WTC11 (cell line): ENCODE measurements around the gene ETV7. TPM values are rescaled to one million over a fixed set of nuclear protein-coding genes. Genes with fewer than 3 reads are reported as not detected.

Experiments
- ATAC-seq: fragments of 200-7000 bp; cut with Tn5 transposase; 2 replicates; pipeline ENCODE4 v1.10.0; 2021; ENCODE audit warnings: mild to moderate bottlenecking, moderate library complexity
- CTCF ChIA-PET: fragments of 300-600 bp; sonication (Branson Sonifier 250); formaldehyde crosslinking; loops from one replicate; lab custom pipeline; 2021; ENCODE audit warnings: antibody characterized with exemption; lab: Charles Lee
- POLR2A ChIA-PET: fragments of 350-600 bp; sonication (Branson Sonifier 250); formaldehyde crosslinking; loops from one replicate; lab custom pipeline; 2021; ENCODE audit warnings: antibody characterized with exemption; lab: Charles Lee
- DNase-seq: peaks from one replicate; pipeline ENCODE4 v3.0.0; 2021; ENCODE audit warnings: low spot score
- H3K27ac Mint-ChIP-seq: 2 replicates; pipeline ENCODE4 v1.8.0; 2021; ENCODE audit warnings: mixed read lengths
- H3K27me3 Mint-ChIP-seq: 2 replicates; pipeline ENCODE4 v1.8.0; 2021; ENCODE audit warnings: low read depth, mild to moderate bottlenecking, moderate library complexity, mixed read lengths
- H3K36me3 Mint-ChIP-seq: 2 replicates; pipeline ENCODE4 v1.8.0; 2021; ENCODE audit warnings: mixed read lengths
- H3K4me1 Mint-ChIP-seq: 2 replicates; pipeline ENCODE4 v1.8.0; 2022; ENCODE audit warnings: mixed read lengths
- H3K4me3 Mint-ChIP-seq: 2 replicates; pipeline ENCODE4 v1.8.0; 2021; ENCODE audit warnings: mild to moderate bottlenecking, moderate library complexity, mixed read lengths
- H3K9me3 Mint-ChIP-seq: 2 replicates; pipeline ENCODE4 v1.8.0; 2021; ENCODE audit warnings: mixed read lengths
- ATF1 ChIP-seq: sonication (generic); formaldehyde crosslinking; IDR thresholded peaks from 2 replicates; pipeline ENCODE4 v1.8.1; 2023; ENCODE audit warnings: mild to moderate bottlenecking, moderate library complexity, missing genetic modification reagents
- ELF4 ChIP-seq: sonication (generic); formaldehyde crosslinking; IDR thresholded peaks from 2 replicates; pipeline ENCODE4 v1.8.1; 2022; ENCODE audit warnings: low read depth, mild to moderate bottlenecking, moderate library complexity, missing genetic modification reagents
- GTF2I ChIP-seq: fragments of 250-450 bp; sonication (Bioruptor Pico); conservative IDR thresholded peaks from 2 replicates; pipeline ENCODE4 v1.4.0; 2021; ENCODE audit warnings: mild to moderate bottlenecking
- KAT7 ChIP-seq: sonication (generic); formaldehyde crosslinking; IDR thresholded peaks from 2 replicates; pipeline ENCODE4 v1.8.1; 2023; ENCODE audit warnings: missing genetic modification reagents, mild to moderate bottlenecking, borderline replicate concordance
- NFATC4 ChIP-seq: fragments of 250-450 bp; sonication (Bioruptor Pico); IDR thresholded peaks from 2 replicates; pipeline ENCODE4 v1.9.0; 2021; ENCODE audit warnings: mild to moderate bottlenecking
- NR3C1 ChIP-seq: sonication (generic); formaldehyde crosslinking; conservative IDR thresholded peaks from 2 replicates; pipeline ENCODE4 v1.8.1; 2023; ENCODE audit warnings: low read depth, mild to moderate bottlenecking, missing genetic modification reagents
- RELA ChIP-seq: sonication (generic); formaldehyde crosslinking; IDR thresholded peaks from 2 replicates; pipeline ENCODE4 v1.8.1; 2022; ENCODE audit warnings: missing genetic modification reagents, mild to moderate bottlenecking, borderline replicate concordance
- RORB ChIP-seq: fragments of 250-450 bp; sonication (Bioruptor Pico); IDR thresholded peaks from 2 replicates; pipeline ENCODE4 v1.9.0; 2021; ENCODE audit warnings: mild to moderate bottlenecking
- ZNF416 ChIP-seq: fragments of 250-450 bp; sonication (Bioruptor Pico); IDR thresholded peaks from 2 replicates; pipeline ENCODE4 v1.9.0; 2021; ENCODE audit warnings: mild to moderate bottlenecking, inconsistent platforms
- ZNF671 ChIP-seq: fragments of 250-450 bp; sonication (Bioruptor Pico); IDR thresholded peaks from 2 replicates; pipeline ENCODE4 v1.8.0; 2021; ENCODE audit warnings: mild to moderate bottlenecking
- total RNA-seq: library from RNA; stranded (reverse); gene quantifications from 3 replicates; pipeline ENCODE4 v1.2.3, GENCODE V29; 2021
- TF ChIP-seq, protein P1 (sequence below): sonication (generic); formaldehyde crosslinking; IDR thresholded peaks from 2 replicates; pipeline ENCODE4 v1.8.1; 2022; ENCODE audit warnings: mild to moderate bottlenecking, missing genetic modification reagents, moderate library complexity, borderline replicate concordance
- TF ChIP-seq, protein P2 (sequence below): fragments of 250-450 bp; sonication (Bioruptor Pico); IDR thresholded peaks from 2 replicates; pipeline ENCODE4 v1.9.0; 2021; ENCODE audit warnings: mild to moderate bottlenecking
- TF ChIP-seq, protein P3 (sequence below): sonication (generic); formaldehyde crosslinking; IDR thresholded peaks from 2 replicates; pipeline ENCODE4 v1.8.0; 2022; ENCODE audit warnings: mild to moderate bottlenecking, missing genetic modification reagents
- TF ChIP-seq, protein P4 (sequence below): sonication (generic); formaldehyde crosslinking; IDR thresholded peaks from 2 replicates; pipeline ENCODE4 v1.8.1; 2022; ENCODE audit warnings: missing genetic modification reagents, borderline replicate concordance
- TF ChIP-seq, protein P5 (sequence below): sonication (generic); formaldehyde crosslinking; IDR thresholded peaks from 2 replicates; pipeline ENCODE4 v1.8.1; 2022; ENCODE audit warnings: low read depth, missing genetic modification reagents, borderline replicate concordance
- TF ChIP-seq, protein P6 (sequence below): sonication (generic); formaldehyde crosslinking; IDR thresholded peaks from 2 replicates; pipeline ENCODE4 v1.8.1; 2023; ENCODE audit warnings: mild to moderate bottlenecking, missing genetic modification reagents
- TF ChIP-seq, protein P7 (sequence below): fragments of 250-450 bp; sonication (Bioruptor Pico); conservative IDR thresholded peaks from 2 replicates; pipeline ENCODE4 v1.9.0; 2021; ENCODE audit warnings: mild to moderate bottlenecking

Gene ETV7
- total RNA-seq, 1 experiment from 2014 or later, result 0.68 TPM

DNA sequence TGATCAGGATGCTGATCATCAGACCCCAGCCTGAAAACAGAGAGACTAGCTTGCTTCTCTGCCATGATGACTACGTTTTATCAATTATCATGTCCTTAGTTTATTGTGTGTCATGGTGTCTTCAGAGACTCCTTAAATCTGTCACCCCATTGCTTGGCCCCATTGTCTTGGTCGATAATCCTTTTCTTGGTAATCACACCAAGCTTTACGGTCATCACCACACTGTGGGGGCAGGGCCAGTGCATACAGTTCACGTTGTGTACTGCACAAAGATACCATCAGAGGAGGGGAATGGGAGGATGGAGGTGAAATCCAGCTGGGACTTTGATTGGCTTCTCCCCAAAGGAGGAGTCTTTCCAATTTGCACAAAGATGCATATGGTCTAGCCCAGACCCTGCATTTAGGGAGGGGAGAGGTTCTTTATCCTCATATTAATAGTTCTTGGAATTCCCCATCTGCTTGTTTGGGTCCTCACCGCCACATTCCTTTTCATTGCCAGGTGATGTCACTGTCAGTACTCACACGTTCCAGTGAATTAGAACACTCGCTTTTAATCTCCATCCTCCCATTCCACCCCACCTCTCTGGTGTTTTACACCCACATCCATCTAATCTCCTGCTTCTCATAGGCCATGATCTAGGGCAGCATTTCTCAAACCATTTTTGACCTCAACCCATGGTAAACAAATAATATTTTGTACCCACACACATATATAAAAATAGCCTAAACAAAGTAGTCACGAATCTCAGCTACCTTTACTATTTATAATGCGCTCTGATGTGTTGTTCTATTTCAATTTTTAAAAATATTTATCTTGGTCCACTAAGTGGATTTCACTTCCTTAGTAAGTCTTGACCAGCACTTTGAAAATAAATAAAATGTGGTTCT, 5.7 kb downstream of the ETV7 start:
- H3K4me1 Mint-ChIP-seq, result peaks cover 36% of the 10 kb centered on the region
- ChIA-PET CTCF (interaction anchor here (1.1 to 2.0 kb wide), 3 partner anchors 41 to 79 kb away, joined by 3 to 4 read pairs (median 3); no protein-coding TSS in a partner anchor), POLR2A (no interaction called here)
- DNase-seq (no peak), ATAC-seq (no peak)
- TF ChIP-seq GTF2I (no peak), KAT7 (no peak), ELF4 (CRISPR knock-in tag) (no peak), RELA (no peak), ZNF671 (CRISPR knock-in tag) (no peak), ZNF416 (CRISPR knock-in tag) (no peak), RORB (CRISPR knock-in tag) (no peak), ATF1 (no peak), NFATC4 (no peak), NR3C1 (CRISPR knock-in tag) (no peak)
- TF ChIP-seq, protein P1, sequence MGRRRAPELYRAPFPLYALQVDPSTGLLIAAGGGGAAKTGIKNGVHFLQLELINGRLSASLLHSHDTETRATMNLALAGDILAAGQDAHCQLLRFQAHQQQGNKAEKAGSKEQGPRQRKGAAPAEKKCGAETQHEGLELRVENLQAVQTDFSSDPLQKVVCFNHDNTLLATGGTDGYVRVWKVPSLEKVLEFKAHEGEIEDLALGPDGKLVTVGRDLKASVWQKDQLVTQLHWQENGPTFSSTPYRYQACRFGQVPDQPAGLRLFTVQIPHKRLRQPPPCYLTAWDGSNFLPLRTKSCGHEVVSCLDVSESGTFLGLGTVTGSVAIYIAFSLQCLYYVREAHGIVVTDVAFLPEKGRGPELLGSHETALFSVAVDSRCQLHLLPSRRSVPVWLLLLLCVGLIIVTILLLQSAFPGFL, result no peak
- TF ChIP-seq, protein P2, sequence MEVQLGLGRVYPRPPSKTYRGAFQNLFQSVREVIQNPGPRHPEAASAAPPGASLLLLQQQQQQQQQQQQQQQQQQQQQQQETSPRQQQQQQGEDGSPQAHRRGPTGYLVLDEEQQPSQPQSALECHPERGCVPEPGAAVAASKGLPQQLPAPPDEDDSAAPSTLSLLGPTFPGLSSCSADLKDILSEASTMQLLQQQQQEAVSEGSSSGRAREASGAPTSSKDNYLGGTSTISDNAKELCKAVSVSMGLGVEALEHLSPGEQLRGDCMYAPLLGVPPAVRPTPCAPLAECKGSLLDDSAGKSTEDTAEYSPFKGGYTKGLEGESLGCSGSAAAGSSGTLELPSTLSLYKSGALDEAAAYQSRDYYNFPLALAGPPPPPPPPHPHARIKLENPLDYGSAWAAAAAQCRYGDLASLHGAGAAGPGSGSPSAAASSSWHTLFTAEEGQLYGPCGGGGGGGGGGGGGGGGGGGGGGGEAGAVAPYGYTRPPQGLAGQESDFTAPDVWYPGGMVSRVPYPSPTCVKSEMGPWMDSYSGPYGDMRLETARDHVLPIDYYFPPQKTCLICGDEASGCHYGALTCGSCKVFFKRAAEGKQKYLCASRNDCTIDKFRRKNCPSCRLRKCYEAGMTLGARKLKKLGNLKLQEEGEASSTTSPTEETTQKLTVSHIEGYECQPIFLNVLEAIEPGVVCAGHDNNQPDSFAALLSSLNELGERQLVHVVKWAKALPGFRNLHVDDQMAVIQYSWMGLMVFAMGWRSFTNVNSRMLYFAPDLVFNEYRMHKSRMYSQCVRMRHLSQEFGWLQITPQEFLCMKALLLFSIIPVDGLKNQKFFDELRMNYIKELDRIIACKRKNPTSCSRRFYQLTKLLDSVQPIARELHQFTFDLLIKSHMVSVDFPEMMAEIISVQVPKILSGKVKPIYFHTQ, result no peak
- TF ChIP-seq, protein P3, sequence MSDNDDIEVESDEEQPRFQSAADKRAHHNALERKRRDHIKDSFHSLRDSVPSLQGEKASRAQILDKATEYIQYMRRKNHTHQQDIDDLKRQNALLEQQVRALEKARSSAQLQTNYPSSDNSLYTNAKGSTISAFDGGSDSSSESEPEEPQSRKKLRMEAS, result no peak
- TF ChIP-seq, protein P4, sequence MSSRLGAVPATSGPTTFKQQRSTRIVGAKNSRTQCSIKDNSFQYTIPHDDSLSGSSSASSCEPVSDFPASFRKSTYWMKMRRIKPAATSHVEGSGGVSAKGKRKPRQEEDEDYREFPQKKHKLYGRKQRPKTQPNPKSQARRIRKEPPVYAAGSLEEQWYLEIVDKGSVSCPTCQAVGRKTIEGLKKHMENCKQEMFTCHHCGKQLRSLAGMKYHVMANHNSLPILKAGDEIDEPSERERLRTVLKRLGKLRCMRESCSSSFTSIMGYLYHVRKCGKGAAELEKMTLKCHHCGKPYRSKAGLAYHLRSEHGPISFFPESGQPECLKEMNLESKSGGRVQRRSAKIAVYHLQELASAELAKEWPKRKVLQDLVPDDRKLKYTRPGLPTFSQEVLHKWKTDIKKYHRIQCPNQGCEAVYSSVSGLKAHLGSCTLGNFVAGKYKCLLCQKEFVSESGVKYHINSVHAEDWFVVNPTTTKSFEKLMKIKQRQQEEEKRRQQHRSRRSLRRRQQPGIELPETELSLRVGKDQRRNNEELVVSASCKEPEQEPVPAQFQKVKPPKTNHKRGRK, result no peak
- TF ChIP-seq, protein P5, sequence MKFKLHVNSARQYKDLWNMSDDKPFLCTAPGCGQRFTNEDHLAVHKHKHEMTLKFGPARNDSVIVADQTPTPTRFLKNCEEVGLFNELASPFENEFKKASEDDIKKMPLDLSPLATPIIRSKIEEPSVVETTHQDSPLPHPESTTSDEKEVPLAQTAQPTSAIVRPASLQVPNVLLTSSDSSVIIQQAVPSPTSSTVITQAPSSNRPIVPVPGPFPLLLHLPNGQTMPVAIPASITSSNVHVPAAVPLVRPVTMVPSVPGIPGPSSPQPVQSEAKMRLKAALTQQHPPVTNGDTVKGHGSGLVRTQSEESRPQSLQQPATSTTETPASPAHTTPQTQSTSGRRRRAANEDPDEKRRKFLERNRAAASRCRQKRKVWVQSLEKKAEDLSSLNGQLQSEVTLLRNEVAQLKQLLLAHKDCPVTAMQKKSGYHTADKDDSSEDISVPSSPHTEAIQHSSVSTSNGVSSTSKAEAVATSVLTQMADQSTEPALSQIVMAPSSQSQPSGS (CRISPR knock-in tag), result no peak
- TF ChIP-seq, protein P6, sequence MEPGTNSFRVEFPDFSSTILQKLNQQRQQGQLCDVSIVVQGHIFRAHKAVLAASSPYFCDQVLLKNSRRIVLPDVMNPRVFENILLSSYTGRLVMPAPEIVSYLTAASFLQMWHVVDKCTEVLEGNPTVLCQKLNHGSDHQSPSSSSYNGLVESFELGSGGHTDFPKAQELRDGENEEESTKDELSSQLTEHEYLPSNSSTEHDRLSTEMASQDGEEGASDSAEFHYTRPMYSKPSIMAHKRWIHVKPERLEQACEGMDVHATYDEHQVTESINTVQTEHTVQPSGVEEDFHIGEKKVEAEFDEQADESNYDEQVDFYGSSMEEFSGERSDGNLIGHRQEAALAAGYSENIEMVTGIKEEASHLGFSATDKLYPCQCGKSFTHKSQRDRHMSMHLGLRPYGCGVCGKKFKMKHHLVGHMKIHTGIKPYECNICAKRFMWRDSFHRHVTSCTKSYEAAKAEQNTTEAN (CRISPR knock-in tag), result no peak
- TF ChIP-seq, protein P7, sequence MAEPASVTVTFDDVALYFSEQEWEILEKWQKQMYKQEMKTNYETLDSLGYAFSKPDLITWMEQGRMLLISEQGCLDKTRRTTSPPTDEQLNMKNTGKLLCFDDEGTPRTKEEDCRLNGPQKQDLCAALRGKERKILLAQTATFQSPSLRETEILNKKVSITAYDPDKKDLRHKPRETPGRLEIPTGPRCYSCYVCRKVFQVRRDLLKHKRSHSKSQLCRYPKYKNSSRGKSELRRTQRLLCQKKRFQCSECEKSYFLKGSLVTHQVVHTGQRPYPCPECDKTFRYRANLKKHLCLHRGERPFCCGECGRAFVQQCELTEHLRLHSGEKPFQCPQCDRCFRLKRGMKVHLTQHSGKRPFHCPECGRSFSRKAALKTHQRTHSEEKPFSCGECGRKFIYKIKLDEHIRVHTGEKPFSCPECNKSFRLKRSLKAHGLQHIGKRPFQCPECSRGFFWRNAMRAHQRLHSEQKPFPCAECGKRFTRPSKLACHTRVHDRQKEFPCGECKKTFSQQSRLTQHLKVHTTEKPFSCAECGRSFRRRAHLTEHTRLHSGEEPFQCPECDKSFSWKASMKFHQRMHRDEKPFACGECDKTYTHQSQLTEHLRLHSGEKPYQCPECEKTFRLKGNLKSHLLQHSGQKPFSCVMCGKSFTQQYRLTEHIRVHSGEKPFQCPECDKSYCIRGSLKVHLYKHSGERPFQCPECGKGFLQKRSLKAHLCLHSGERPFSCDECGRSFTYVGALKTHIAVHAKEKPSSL (CRISPR knock-in tag), result no peak
- H3K27me3 Mint-ChIP-seq, result peaks cover 25% of the 10 kb centered on the region
- no peaks in the 10 kb centered on the region for H3K36me3 Mint-ChIP-seq
- no peaks in the 10 kb centered on the region for H3K9me3 Mint-ChIP-seq
- H3K4me3 Mint-ChIP-seq, result no peak overlapping the region
- H3K27ac Mint-ChIP-seq, result no peak overlapping the region
